PC-3 (cell line): ENCODE measurements around the gene SLC24A3. TPM values are rescaled to one million over a fixed set of nuclear protein-coding genes. Genes with fewer than 3 reads are reported as not detected.
A peak's percentile ranks its signal among the peaks of the same experiment; 100 is the strongest.

Experiments used
- ATAC-seq: fragments of 200-7000 bp; cut with Tn5 transposase; 2 replicates; pipeline ENCODE4 v1.9.1; 2020; ENCODE audit warnings: mild to moderate bottlenecking, moderate library complexity
- BruUV-seq: library from RNA; stranded (reverse); fragments of 400-500 nt; replicated peaks from 2 replicates; lab custom pipeline; 2021; lab: Mats Ljungman, UMichigan
- CTCF ChIA-PET: fragments of 300-600 bp; sonication (Branson Sonifier 250); formaldehyde crosslinking; loops from one replicate; lab custom pipeline; 2022; ENCODE audit warnings: antibody characterized with exemption; lab: Charles Lee
- POLR2A ChIA-PET: fragments of 300-600 bp; sonication (Branson Sonifier 250); formaldehyde crosslinking; loops from one replicate; lab custom pipeline; 2022; ENCODE audit warnings: antibody characterized with exemption; ENCODE audit not compliant: unreplicated experiment; lab: Charles Lee
- DNase-seq: peaks from one replicate; pipeline ENCODE4 v3.0.0-alpha.2; 2015
- H2AFZ ChIP-seq: fragments of 300-600 bp; sonication (generic); 2 replicates; pipeline ENCODE4 v1.6.0; 2016; ENCODE audit warnings: antibody characterized with exemption, low read length
- H3F3A ChIP-seq: fragments of 300-600 bp; sonication (generic); one replicate; pipeline ENCODE4 v1.6.0; 2017; ENCODE audit warnings: antibody characterized with exemption, low read length, control low read depth, mild to moderate bottlenecking; ENCODE audit not compliant: unreplicated experiment
- H3K27ac ChIP-seq: fragments of 300-600 bp; sonication (generic); 2 replicates; pipeline ENCODE4 v1.5.1; 2016; ENCODE audit warnings: mild to moderate bottlenecking, low read length
- H3K27me3 ChIP-seq: fragments of 300-600 bp; sonication (generic); 2 replicates; pipeline ENCODE4 v1.6.1; 2016; ENCODE audit warnings: low read length, mixed read lengths
- H3K36me3 ChIP-seq: fragments of 300-600 bp; sonication (generic); 2 replicates; pipeline ENCODE4 v1.6.1; 2016; ENCODE audit warnings: low read depth, mixed run types, low read length, mixed read lengths
- H3K4me1 ChIP-seq: fragments of 300-600 bp; sonication (generic); 2 replicates; pipeline ENCODE4 v1.5.1; 2016; ENCODE audit warnings: low read length; ENCODE audit not compliant: insufficient read depth
- H3K4me2 ChIP-seq: fragments of 300-600 bp; sonication (generic); 2 replicates; pipeline ENCODE4 v1.6.0; 2016; ENCODE audit warnings: low read length
- H3K4me3 ChIP-seq: fragments of 300-600 bp; sonication (generic); 2 replicates; pipeline ENCODE4 v1.5.1; 2016; ENCODE audit warnings: mild to moderate bottlenecking, low read length, mixed read lengths
- H3K79me2 ChIP-seq: fragments of 300-600 bp; sonication (generic); 2 replicates; pipeline ENCODE4 v1.6.1; 2017; ENCODE audit warnings: low read length, mixed read lengths
- H3K9ac ChIP-seq: fragments of 300-600 bp; sonication (generic); 2 replicates; pipeline ENCODE4 v1.6.0; 2016; ENCODE audit warnings: mild to moderate bottlenecking, low read length
- H3K9me2 ChIP-seq: fragments of 300-600 bp; sonication (generic); replicated peaks from 2 replicates; pipeline ENCODE4 v1.6.1; 2016; ENCODE audit warnings: mixed run types, low read length, mixed read lengths
- H3K9me3 ChIP-seq: fragments of 300-600 bp; sonication (generic); 2 replicates; pipeline ENCODE4 v1.6.1; 2016; ENCODE audit warnings: low read length, mixed read lengths
- H4K20me1 ChIP-seq: fragments of 300-600 bp; sonication (generic); 2 replicates; pipeline ENCODE4 v1.6.1; 2016; ENCODE audit warnings: low read length, mixed read lengths
- CTCF ChIP-seq: fragments of 300-600 bp; sonication (generic); conservative IDR thresholded peaks from 2 replicates; pipeline ENCODE4 v1.5.1; 2017; ENCODE audit warnings: antibody characterized with exemption, low read depth, mild to moderate bottlenecking, low read length
- EZH2 ChIP-seq: fragments of 300-600 bp; sonication (generic); IDR thresholded peaks from one replicate; pipeline ENCODE4 v1.6.1; 2017; ENCODE audit warnings: antibody characterized with exemption, mild to moderate bottlenecking, low read length; ENCODE audit not compliant: unreplicated experiment
- EZH2phosphoT487 ChIP-seq: fragments of 300-600 bp; sonication (generic); IDR thresholded peaks from 2 replicates; pipeline ENCODE4 v1.6.1; 2018; ENCODE audit warnings: mild to moderate bottlenecking, antibody characterized with exemption, low read length, borderline replicate concordance
- intact Hi-C: fragments of 100-400 bp; cut with micrococcal nuclease; formaldehyde crosslinking; loops from 2 replicates; pipeline ENCODE4 v1.9.0; 2023
- total RNA-seq: library from RNA; depleted of rRNA; stranded (reverse); fragments of >200 nt; gene quantifications from 2 replicates; pipeline ENCODE4 v1.2.3, GENCODE V29; 2014

The SLC24A3 gene
- total RNA-seq, 1 experiment from 2014 or later: 0.11 TPM

GRCh38 chr20:19530006-19530405 is 317.6 kb downstream of the SLC24A3 start:
- Histone ChIP-seq H3K27me3 (peaks cover 41% of the 10 kb centered on the region), H2AFZ (no peak overlapping the region), H3K9me2 (no peaks in the 10 kb centered on the region), H3K4me1 (no peaks in the 10 kb centered on the region), H3K79me2 (no peaks in the 10 kb centered on the region), H3F3A (no peaks in the 10 kb centered on the region), H4K20me1 (no peaks in the 10 kb centered on the region), H3K4me3 (no peak overlapping the region), H3K4me2 (no peak overlapping the region), H3K36me3 (no peaks in the 10 kb centered on the region), H3K9ac (no peak overlapping the region), H3K27ac (no peak overlapping the region), H3K9me3 (no peaks in the 10 kb centered on the region)
- intact Hi-C loops: no loop called here
- POLR2A ChIA-PET: no interaction called here
- ATAC-seq (no peak), DNase-seq (no peak)
- no peak for TF ChIP-seq EZH2phosphoT487
- TF ChIP-seq CTCF: no peak
- no peak for TF ChIP-seq EZH2
- CTCF ChIA-PET: no interaction called here
- no TSS peak for BruUV-seq

- ATAC-seq: no peak
- Histone ChIP-seq H3K4me3 (no peak overlapping the region), H3K27ac (no peak overlapping the region), H3K4me1 (no peaks in the 10 kb centered on the region), H3F3A (no peaks in the 10 kb centered on the region), H4K20me1 (no peaks in the 10 kb centered on the region), H3K4me2 (no peak overlapping the region), H2AFZ (no peak overlapping the region), H3K9me3 (no peaks in the 10 kb centered on the region), H3K27me3 (peaks cover 28% of the 10 kb centered on the region), H3K9me2 (no peaks in the 10 kb centered on the region), H3K9ac (no peak overlapping the region), H3K79me2 (no peaks in the 10 kb centered on the region), H3K36me3 (no peaks in the 10 kb centered on the region)
- intact Hi-C loops: no loop called here
- ChIA-PET POLR2A (no interaction called here), CTCF (no interaction called here)
- no peak for TF ChIP-seq EZH2
- no peak for TF ChIP-seq EZH2phosphoT487
- TF ChIP-seq CTCF: no peak
- peak; percentile 17 for DNase-seq
- no TSS peak for BruUV-seq
Observed at GRCh38 chr20:19531446-19531845, 319.0 kb downstream of the SLC24A3 start.

GRCh38 chr20:19538556-19538955 is 326.1 kb downstream of the SLC24A3 start:
- H3K27me3 ChIP-seq: peaks cover 52% of the 10 kb centered on the region
- intact Hi-C loops: no loop called here

More at GRCh38 chr20:19538556-19538955, 326.1 kb downstream of the SLC24A3 start:
- BruUV-seq: no TSS peak
- DNase-seq (no peak), ATAC-seq (no peak)
- H3K4me2 ChIP-seq: no peak overlapping the region
- no peak overlapping the region for H2AFZ ChIP-seq
- H3K9me2 ChIP-seq: no peaks in the 10 kb centered on the region
- H4K20me1 ChIP-seq: no peaks in the 10 kb centered on the region
- H3K9me3 ChIP-seq: no peaks in the 10 kb centered on the region
- no peak overlapping the region for H3K27ac ChIP-seq
- H3K4me3 ChIP-seq: no peak overlapping the region
- no peaks in the 10 kb centered on the region for H3K36me3 ChIP-seq
- TF ChIP-seq EZH2phosphoT487 (no peak), CTCF (no peak), EZH2 (no peak)
- CTCF ChIA-PET: no interaction called here
- POLR2A ChIA-PET: no interaction called here
- H3K4me1 ChIP-seq: no peaks in the 10 kb centered on the region
- H3K9ac ChIP-seq: no peak overlapping the region
- no peaks in the 10 kb centered on the region for H3K79me2 ChIP-seq
- H3F3A ChIP-seq: no peaks in the 10 kb centered on the region
